ENCODE data around the gene PXDN.
"Not testable (repeated sequence)": the region's sequence is repeated elsewhere in the genome, so short reads cannot be mapped to it uniquely, and the experiment has no call there.

Gene PXDN

GRCh38 chr2:1681017-1681318 is 63.3 kb downstream of the PXDN start:
- H3K4me3 ChIP-seq (ENCODE audit: low read depth, low read length): no peak overlapping the region
- DNase-seq (ENCODE audit: low read depth): no peak
- TF ChIP-seq POLR2A (IDR thresholded peaks at IDR 0.05; ENCODE audit: extremely low read depth, insufficient read length): no peak
- TF ChIP-seq CTCF (IDR thresholded peaks at IDR 0.05; ENCODE audit: low read depth, low read length): no peak

GRCh38 chr2:1680222-1681016 is 63.9 kb downstream of the PXDN start:
- no peak for TF ChIP-seq CTCF (IDR thresholded peaks at IDR 0.05; ENCODE audit: low read depth, low read length)
- TF ChIP-seq POLR2A (IDR thresholded peaks at IDR 0.05; ENCODE audit: extremely low read depth, insufficient read length): no peak
- no peak for TF ChIP-seq MAX (IDR thresholded peaks at IDR 0.05; ENCODE audit: low read depth, low read length)
- TF ChIP-seq MYC (IDR thresholded peaks at IDR 0.05; ENCODE audit: low read depth, low read length): no peak
- DNase-seq (ENCODE audit: low read depth): no peak
- H3K4me3 ChIP-seq (ENCODE audit: low read depth, low read length): no peak overlapping the region

GRCh38 chr2:1679488-1680039 is 64.8 kb downstream of the PXDN start:
- H3K4me3 ChIP-seq (ENCODE audit: low read depth, low read length); DNase-seq (ENCODE audit: low read depth): not testable (repeated sequence)

- not testable (repeated sequence) for DNase-seq (ENCODE audit: low read depth); H3K4me3 ChIP-seq (ENCODE audit: low read depth, low read length)
Observed at GRCh38 chr2:1679065-1679464, 65.2 kb downstream of the PXDN start.

- no peak for TF ChIP-seq CTCF (IDR thresholded peaks at IDR 0.05; ENCODE audit: low read depth, low read length)
- no peak for TF ChIP-seq MYC (IDR thresholded peaks at IDR 0.05; ENCODE audit: low read depth, low read length)
- no peak for TF ChIP-seq POLR2A (IDR thresholded peaks at IDR 0.05; ENCODE audit: extremely low read depth, insufficient read length)
- TF ChIP-seq MAX (IDR thresholded peaks at IDR 0.05; ENCODE audit: low read depth, low read length): no peak
- no peak overlapping the region for H3K4me3 ChIP-seq (ENCODE audit: low read depth, low read length)
- no peak for DNase-seq (ENCODE audit: low read depth)
Observed at GRCh38 chr2:1678609-1679008, 65.7 kb downstream of the PXDN start.

GRCh38 chr2:1677821-1678165 is 66.5 kb downstream of the PXDN start:
- H3K4me3 ChIP-seq (ENCODE audit: low read depth, low read length): no peak overlapping the region
- no peak for DNase-seq (ENCODE audit: low read depth)
- TF ChIP-seq POLR2A (IDR thresholded peaks at IDR 0.05; ENCODE audit: extremely low read depth, insufficient read length) (no peak), CTCF (IDR thresholded peaks at IDR 0.05; ENCODE audit: low read depth, low read length) (no peak), MAX (IDR thresholded peaks at IDR 0.05; ENCODE audit: low read depth, low read length) (no peak), MYC (IDR thresholded peaks at IDR 0.05; ENCODE audit: low read depth, low read length) (no peak)

- no peak for DNase-seq (ENCODE audit: low read depth)
- TF ChIP-seq POLR2A (IDR thresholded peaks at IDR 0.05; ENCODE audit: extremely low read depth, insufficient read length): no peak
- no peak for TF ChIP-seq MAX (IDR thresholded peaks at IDR 0.05; ENCODE audit: low read depth, low read length)
- H3K4me3 ChIP-seq (ENCODE audit: low read depth, low read length): no peak overlapping the region
Observed at GRCh38 chr2:1676913-1677820, 67.1 kb downstream of the PXDN start.
